SH-SY5Y (cell line): Measurements from ENCODE around the gene PHC2.

ENCODE experiments used
- GATA2 ChIP-seq: IDR thresholded peaks from 2 replicates; pipeline ENCODE4 v1.6.1; 2011; ENCODE audit warnings: mild to moderate bottlenecking, low read depth, low read length
- GATA3 ChIP-seq: IDR thresholded peaks from 2 replicates; pipeline ENCODE4 v1.6.1; 2011; ENCODE audit warnings: low read depth, mild to moderate bottlenecking, low read length, moderate library complexity

GRCh38 chr1:33468011-33468410, 37.1 kb upstream of the PHC2 start:
- TF ChIP-seq GATA2 (no peak), GATA3 (no peak)
